Measurements from ENCODE around the gene HDAC1. TPM values are rescaled to one million over a fixed set of nuclear protein-coding genes. Genes with fewer than 3 reads are reported as not detected.

The HDAC1 gene
- total and polyA plus RNA-seq, 2 of the 13 experiments (the other 11 are each of a cell fraction or from before 2014, with no cell fraction given) = 93.5 to 189 TPM

DNA sequence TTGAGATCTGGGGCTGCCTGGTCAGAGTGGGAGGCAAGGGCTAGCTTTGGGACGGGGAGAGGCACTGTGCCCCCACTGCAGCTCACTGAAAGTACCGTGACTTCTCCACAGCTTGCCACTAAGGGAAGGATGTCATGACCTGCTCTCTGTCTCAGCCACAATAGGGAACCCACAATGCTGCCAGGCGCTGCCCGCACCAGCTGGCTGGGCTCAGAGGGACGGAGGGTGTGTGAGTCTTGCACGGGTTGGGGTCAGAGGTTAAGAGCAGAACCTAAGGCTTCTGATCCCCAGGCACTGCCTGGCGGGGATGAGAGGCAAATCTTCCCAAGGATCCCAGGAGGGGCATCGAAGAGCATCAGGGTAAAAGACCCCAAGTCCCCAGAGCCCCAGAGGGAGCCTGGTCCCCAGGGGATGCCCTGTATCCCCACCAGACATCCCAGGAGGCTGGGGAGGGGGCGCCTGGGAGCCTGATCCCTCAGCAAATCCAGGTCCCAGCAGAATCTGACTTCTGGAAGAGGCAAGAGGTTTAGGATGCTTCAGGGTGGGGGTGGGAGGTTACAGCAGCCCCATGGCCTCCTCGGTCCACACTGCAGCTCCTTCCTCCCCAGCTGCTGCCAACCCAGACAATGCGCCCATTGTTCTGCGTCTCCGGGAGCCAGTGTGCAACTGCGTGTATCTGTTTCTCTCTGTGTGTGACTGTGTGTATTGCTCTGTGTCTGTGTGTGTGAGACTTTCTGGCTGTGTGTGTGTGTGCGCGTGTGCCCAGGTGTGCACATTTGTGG, 46.2 kb downstream of the HDAC1 start (continued):
- TF ChIP-seq, protein P1, sequence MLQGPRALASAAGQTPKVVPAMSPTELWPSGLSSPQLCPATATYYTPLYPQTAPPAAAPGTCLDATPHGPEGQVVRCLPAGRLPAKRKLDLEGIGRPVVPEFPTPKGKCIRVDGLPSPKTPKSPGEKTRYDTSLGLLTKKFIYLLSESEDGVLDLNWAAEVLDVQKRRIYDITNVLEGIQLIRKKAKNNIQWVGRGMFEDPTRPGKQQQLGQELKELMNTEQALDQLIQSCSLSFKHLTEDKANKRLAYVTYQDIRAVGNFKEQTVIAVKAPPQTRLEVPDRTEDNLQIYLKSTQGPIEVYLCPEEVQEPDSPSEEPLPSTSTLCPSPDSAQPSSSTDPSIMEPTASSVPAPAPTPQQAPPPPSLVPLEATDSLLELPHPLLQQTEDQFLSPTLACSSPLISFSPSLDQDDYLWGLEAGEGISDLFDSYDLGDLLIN (CRISPR knock-in tag; IDR thresholded peaks at IDR 0.05; ENCODE audit: borderline replicate concordance) = no peak
- no peak for TF ChIP-seq ZNF7 (CRISPR knock-in tag; IDR thresholded peaks at IDR 0.05)
- no peak for TF ChIP-seq U2AF2 (IDR thresholded peaks at IDR 0.05; ENCODE audit: low read depth, low read length)
- no peak for TF ChIP-seq CSRNP1 (CRISPR knock-in tag; IDR thresholded peaks at IDR 0.05)
- no peak for TF ChIP-seq HMGXB3 (CRISPR knock-in tag; IDR thresholded peaks at IDR 0.05; ENCODE audit: borderline replicate concordance)
- TF ChIP-seq, protein P2, sequence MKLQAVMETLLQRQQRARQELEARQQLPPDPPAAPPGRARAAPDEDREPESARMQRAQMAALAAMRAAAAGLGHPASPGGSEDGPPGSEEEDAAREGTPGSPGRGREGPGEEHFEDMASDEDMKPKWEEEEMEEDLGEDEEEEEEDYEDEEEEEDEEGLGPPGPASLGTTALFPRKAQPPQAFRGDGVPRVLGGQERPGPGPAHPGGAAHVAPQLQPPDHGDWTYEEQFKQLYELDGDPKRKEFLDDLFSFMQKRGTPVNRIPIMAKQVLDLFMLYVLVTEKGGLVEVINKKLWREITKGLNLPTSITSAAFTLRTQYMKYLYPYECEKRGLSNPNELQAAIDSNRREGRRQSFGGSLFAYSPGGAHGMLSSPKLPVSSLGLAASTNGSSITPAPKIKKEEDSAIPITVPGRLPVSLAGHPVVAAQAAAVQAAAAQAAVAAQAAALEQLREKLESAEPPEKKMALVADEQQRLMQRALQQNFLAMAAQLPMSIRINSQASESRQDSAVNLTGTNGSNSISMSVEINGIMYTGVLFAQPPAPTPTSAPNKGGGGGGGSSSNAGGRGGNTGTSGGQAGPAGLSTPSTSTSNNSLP (IDR thresholded peaks at IDR 0.05; ENCODE audit: low read depth, low read length) = no peak
- TF ChIP-seq KLF12 (CRISPR knock-in tag; IDR thresholded peaks at IDR 0.05; ENCODE audit: borderline replicate concordance) = no peak
- TF ChIP-seq, protein P3, sequence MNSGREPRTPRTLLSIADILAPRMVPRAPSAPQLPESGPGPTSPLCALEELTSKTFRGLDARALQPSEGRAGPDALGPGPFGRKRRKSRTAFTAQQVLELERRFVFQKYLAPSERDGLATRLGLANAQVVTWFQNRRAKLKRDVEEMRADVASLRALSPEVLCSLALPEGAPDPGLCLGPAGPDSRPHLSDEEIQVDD (CRISPR knock-in tag; IDR thresholded peaks at IDR 0.05; ENCODE audit: borderline replicate concordance) = no peak
- no peak for TF ChIP-seq NPAS2 (CRISPR knock-in tag; IDR thresholded peaks at IDR 0.05; ENCODE audit: borderline replicate concordance)
- TF ChIP-seq ZBTB10 (CRISPR knock-in tag; IDR thresholded peaks at IDR 0.05; ENCODE audit: borderline replicate concordance) = no peak
- TF ChIP-seq ZNF431 (CRISPR knock-in tag; IDR thresholded peaks at IDR 0.05; ENCODE audit: borderline replicate concordance, low read depth) = no peak
- TF ChIP-seq FOXA3 (CRISPR knock-in tag; IDR thresholded peaks at IDR 0.05) = peak; percentile 15; the same call in 1 of the 2 replicates

Data from HepG2 (cell line).